ENCODE data around the gene FABP6.

DNA sequence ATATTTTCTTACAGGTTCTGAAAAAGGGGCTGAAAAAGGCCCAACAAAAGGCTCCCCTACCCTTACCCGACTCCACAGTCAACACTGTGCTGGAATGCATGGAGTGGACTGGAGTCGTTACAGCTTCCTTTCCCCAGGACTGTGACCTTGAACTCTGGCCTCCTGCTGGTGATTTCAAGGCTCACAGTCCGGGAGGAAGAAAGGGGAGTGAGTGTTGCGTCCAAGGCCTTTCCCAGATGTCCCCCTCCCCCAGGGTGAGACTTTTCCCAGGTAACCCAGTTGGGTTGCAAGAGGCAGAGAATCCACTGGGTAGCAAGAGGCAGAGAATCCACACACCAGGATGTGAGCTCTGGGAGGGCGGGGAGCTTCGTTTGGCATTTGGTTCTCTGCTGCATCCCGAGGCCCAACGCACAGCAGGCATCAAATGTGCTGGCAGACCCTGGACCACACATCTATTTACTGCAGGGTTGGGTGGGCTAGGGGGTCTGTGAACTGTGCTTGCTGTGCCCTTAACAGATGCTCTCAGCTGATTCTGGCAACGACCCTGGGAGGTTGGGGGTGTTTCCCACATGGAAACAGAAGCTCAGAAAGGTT, 37.5 kb downstream of the FABP6 start:
- TF ChIP-seq, protein P1, sequence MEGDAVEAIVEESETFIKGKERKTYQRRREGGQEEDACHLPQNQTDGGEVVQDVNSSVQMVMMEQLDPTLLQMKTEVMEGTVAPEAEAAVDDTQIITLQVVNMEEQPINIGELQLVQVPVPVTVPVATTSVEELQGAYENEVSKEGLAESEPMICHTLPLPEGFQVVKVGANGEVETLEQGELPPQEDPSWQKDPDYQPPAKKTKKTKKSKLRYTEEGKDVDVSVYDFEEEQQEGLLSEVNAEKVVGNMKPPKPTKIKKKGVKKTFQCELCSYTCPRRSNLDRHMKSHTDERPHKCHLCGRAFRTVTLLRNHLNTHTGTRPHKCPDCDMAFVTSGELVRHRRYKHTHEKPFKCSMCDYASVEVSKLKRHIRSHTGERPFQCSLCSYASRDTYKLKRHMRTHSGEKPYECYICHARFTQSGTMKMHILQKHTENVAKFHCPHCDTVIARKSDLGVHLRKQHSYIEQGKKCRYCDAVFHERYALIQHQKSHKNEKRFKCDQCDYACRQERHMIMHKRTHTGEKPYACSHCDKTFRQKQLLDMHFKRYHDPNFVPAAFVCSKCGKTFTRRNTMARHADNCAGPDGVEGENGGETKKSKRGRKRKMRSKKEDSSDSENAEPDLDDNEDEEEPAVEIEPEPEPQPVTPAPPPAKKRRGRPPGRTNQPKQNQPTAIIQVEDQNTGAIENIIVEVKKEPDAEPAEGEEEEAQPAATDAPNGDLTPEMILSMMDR (IDR thresholded peaks at IDR 0.05; ENCODE audit: poor library complexity): no peak
- TF ChIP-seq EZH2phosphoT487 (IDR thresholded peaks at IDR 0.05; ENCODE audit: low read depth, severe bottlenecking, unreplicated experiment): no peak
